Heart right ventricle (tissue), 16 donors: Measurements from ENCODE around the gene AVPR2. TPM values are rescaled to one million over a fixed set of nuclear protein-coding genes. Genes with fewer than 3 reads are reported as not detected.

Experiments
- ATAC-seq, 8 donors: fragments of 200-7000 bp; cut with Tn5 transposase; one replicate each; pipeline ENCODE4 v1.9.1; 2020; ENCODE audit warnings: mild to moderate bottlenecking in 8 of 8, moderate library complexity in 8 of 8, moderate number of reproducible peaks in 1 of 8
- DNase-seq, 2 donors: peaks; one replicate each; pipeline ENCODE4 v3.0.0-alpha.2; 2020
- H3K27ac ChIP-seq, 10 donors: fragments of 200-600 bp; sonication (generic) in 2 of 10; one replicate each; pipeline versions ENCODE4 v1.5.0 to v1.8.0; 2020 to 2022; ENCODE audit warnings: mild to moderate bottlenecking in 3 of 10
- H3K27me3 ChIP-seq, 7 donors: fragments of 200-600 bp; one replicate each; pipeline ENCODE4 v1.8.0; 2021 to 2022; ENCODE audit warnings: mild to moderate bottlenecking in 2 of 7
- H3K36me3 ChIP-seq, 9 donors: fragments of 200-600 bp; sonication (generic) in 1 of 9; one replicate each; pipeline versions ENCODE4 v1.5.0 to v1.8.0; 2020 to 2022; ENCODE audit warnings: mild to moderate bottlenecking in 2 of 9
- H3K4me1 ChIP-seq, 9 donors: fragments of 200-600 bp; sonication (generic) in 1 of 9; one replicate each; pipeline versions ENCODE4 v1.5.0 to v1.8.0; 2020 to 2022; ENCODE audit warnings: mild to moderate bottlenecking in 4 of 9
- H3K4me3 ChIP-seq, 10 donors: fragments of 200-600 bp; sonication (generic) in 2 of 10; one replicate each; pipeline versions ENCODE4 v1.5.0 to v1.8.0; 2020 to 2022; ENCODE audit warnings: mild to moderate bottlenecking in 7 of 10, moderate library complexity in 2 of 10
- H3K9me3 ChIP-seq, 11 donors: fragments of 200-600 bp in 10 of 11; sonication (generic) in 2 of 11; one replicate each; pipeline versions ENCODE4 v1.5.0 to v1.8.0; 2013 to 2022; ENCODE audit warnings: mild to moderate bottlenecking in 2 of 11, control low read depth in 1 of 11, moderate library complexity in 1 of 11
- WGBS, 2 donors: extraction: QIAGEN DNeasy Blood & Tissue Kit; methylation state at CpG; one replicate each; pipeline ENCODE4 v1.1.7; 2013; ENCODE audit warnings: inconsistent platforms in 1 of 2; 5-methylcytosine and 5-hydroxymethylcytosine counted together
- intact Hi-C, 10 donors: fragments of 100-400 bp; cut with DNase I; formaldehyde crosslinking; loops; one replicate each; pipeline versions ENCODE4 v1.11.1 to v1.14.2; 2022
- polyA plus RNA-seq, 2 donors: library from polyadenylated mRNA; stranded (reverse); fragments of 200-250 nt; gene quantifications; one replicate each; pipeline ENCODE4 v1.2.3, GENCODE V29; 2013
- total RNA-seq, 10 donors: library from RNA; stranded (reverse); fragmentation: NEBNext Ultra II Directional in 3 of 10; extraction: Animal tissue kit (Norgen Biotek cat#: 25700) in 3 of 10; gene quantifications; one replicate each; pipeline versions ENCODE4 v1.2.1 to v1.2.4, GENCODE V29; 2021 to 2023
- TF ChIP-seq, protein P1 (sequence below), 9 donors: fragments of 200-600 bp; sonication (generic) in 2 of 9; IDR thresholded peaks; one replicate each; pipeline versions ENCODE4 v1.5.0 to v1.8.0; 2021 to 2022; ENCODE audit warnings: antibody characterized with exemption in 9 of 9, mild to moderate bottlenecking in 5 of 9, moderate library complexity in 1 of 9
- donor health status: Arrhythmogenic right ventricular cardiomyopathy.
- donor health status: ischemic (EF 13 %, LVEDD 7.1; RV severe dilation, severe dysfunction).
- donor health status: healthy with polysubstance abuse.
- donor health status: DM: no; HTN: yes; CAD: no.
- donor health status: DM: no; HTN: no; CAD: no.
- donor health status: ischemic (EF 25% LVEDD 6.9; RV normal size, moderate dysfunction).
- donor health status: ischemic (EF 25% LVEDD 5.7; RV mildly dilated, moderate dysfunction).
- donor health status: healthy.
- donor health status: DM: yes; HTN: yes; CAD: no.
- donor health status: Ischemic cardiomyopathy.
- donor health status: ischemic (EF 35%, LVEDD 5.7; RV mildly dilated, moderate dysfunction).
- donor health status: nonischemic (EF 11% LVEDD 7.7; RV severe dilation, severe dysfunction).
- donor health status: DM: yes; HTN: yes; CAD: no.
- donor health status: PGD.
- donor health status: ischemic (EF 29% LVEDD 5.4; RV normal size, mild dysfunction).
- donor health status: nonischemic (EF 23%, LVEDD 6.1; RV moderate dilation, normal function).

The AVPR2 gene
- total and polyA plus RNA-seq, 12 donors = 1.4 to 8.9 (median 2.4) TPM

DNA sequence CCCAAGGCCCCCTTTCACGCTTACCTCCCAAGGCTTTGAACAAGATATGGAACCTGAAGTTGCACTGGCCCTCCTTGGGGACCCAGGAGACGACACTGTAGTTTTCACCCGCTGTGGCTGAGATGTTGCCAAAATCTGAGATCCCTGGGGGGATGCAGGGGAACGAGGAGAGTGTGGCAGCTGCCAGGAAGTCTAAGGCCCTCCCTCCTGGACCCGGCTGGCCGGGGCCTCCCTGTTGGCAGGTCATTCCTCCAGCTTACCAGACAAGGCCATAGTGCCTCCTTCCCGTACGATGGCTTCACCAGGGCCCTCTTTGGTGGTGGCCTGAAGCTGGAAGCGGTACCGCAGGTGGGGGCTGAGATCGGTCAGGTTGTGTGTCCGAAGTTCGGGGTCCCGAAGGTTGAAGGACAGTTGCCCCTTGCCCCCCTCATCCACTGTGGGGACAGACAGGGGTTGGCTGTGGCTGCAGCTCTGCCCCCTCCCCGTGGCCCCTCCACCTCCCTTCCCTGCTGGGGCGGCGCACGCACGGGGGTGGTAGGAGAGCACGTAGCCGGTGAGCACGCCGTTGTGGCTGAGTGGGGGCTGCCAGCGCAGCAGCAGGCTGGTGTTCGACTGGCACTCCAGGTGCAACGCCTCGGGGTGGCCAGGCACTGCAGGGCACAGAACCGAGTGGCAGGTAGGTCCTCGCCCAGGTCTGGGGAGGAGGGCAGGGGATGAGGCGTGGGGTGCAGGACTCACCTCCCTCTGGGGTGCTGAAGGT is 39.7 kb upstream of the AVPR2 start:
- no peaks in the 10 kb centered on the region for H3K36me3 ChIP-seq
- no peak for ATAC-seq

DNA sequence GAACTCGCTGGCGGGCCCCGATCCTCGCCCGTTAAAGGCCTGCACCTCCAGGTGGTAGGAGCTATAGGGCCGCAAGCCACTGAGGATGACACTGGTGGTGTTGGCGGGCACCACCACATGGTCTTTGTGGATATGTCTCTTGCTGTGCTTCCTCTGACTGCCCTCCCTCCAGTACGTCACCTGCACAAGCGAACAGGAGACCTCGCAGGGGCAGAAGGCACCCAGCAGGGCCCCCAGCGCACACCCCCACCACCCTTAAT is 39.2 kb upstream of the AVPR2 start:
- Histone ChIP-seq H3K36me3 (no peaks in the 10 kb centered on the region), H3K27ac (no peak overlapping the region), H3K27me3 (peaks cover 0 to 53% (median 0%) of the 10 kb centered on the region in 7 donors), H3K9me3 (no peaks in the 10 kb centered on the region), H3K4me1 (no peaks in the 10 kb centered on the region), H3K4me3 (no peak overlapping the region)
- intact Hi-C loops = no loop called here
- TF ChIP-seq, protein P1, sequence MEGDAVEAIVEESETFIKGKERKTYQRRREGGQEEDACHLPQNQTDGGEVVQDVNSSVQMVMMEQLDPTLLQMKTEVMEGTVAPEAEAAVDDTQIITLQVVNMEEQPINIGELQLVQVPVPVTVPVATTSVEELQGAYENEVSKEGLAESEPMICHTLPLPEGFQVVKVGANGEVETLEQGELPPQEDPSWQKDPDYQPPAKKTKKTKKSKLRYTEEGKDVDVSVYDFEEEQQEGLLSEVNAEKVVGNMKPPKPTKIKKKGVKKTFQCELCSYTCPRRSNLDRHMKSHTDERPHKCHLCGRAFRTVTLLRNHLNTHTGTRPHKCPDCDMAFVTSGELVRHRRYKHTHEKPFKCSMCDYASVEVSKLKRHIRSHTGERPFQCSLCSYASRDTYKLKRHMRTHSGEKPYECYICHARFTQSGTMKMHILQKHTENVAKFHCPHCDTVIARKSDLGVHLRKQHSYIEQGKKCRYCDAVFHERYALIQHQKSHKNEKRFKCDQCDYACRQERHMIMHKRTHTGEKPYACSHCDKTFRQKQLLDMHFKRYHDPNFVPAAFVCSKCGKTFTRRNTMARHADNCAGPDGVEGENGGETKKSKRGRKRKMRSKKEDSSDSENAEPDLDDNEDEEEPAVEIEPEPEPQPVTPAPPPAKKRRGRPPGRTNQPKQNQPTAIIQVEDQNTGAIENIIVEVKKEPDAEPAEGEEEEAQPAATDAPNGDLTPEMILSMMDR (IDR thresholded peaks at IDR 0.05) = no peak
- DNase-seq (no peak), ATAC-seq (no peak)
- 79 to 99% methylated on average over 6 to 11 of the region's 11 CpGs for WGBS, 2 donors

More for the DNA sequence above, 39.7 kb upstream of the AVPR2 start:
- intact Hi-C loops = no loop called here
- WGBS, 2 donors = 82 to 83% methylated on average over 18 to 30 of the region's 30 CpGs
- DNase-seq = no peak
- Histone ChIP-seq H3K27me3 (peaks cover 0 to 48% (median 0%) of the 10 kb centered on the region in 7 donors), H3K9me3 (no peaks in the 10 kb centered on the region), H3K4me1 (no peaks in the 10 kb centered on the region), H3K4me3 (no peak overlapping the region), H3K27ac (no peak overlapping the region)
- TF ChIP-seq, protein P1 (IDR thresholded peaks at IDR 0.05) = no peak

DNA sequence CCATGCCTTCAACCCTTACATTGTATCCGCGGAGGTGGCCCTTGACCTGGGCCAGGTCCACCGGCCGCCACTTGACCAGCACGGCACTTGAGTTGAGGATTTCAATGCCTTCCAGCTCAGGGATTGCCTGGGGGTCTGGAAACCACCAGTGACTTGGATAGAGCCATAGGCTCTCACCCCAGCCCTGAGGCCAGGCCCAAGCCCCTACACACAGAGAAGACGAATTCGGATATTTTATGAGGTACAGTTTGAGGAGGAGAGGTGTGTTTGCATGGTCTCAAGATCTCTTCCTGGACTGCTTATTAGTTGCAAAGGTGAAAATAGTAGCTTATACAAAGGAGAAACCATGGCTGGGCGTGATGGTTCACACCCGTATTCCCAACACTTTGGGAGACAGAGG is 38.8 kb upstream of the AVPR2 start:
- intact Hi-C loops = no loop called here
- H3K4me3 ChIP-seq = no peak overlapping the region
- no peak for DNase-seq
- WGBS, 2 donors = 94 to 96% methylated on average over 9 of the region's 9 CpGs
- no peaks in the 10 kb centered on the region for H3K36me3 ChIP-seq
- H3K27ac ChIP-seq = no peak overlapping the region
- no peaks in the 10 kb centered on the region for H3K4me1 ChIP-seq
- H3K27me3 ChIP-seq = peaks cover 0 to 58% (median 0%) of the 10 kb centered on the region in 7 donors
- TF ChIP-seq, protein P1 (IDR thresholded peaks at IDR 0.05) = no peak
- ATAC-seq = no peak
- H3K9me3 ChIP-seq = no peaks in the 10 kb centered on the region

DNA sequence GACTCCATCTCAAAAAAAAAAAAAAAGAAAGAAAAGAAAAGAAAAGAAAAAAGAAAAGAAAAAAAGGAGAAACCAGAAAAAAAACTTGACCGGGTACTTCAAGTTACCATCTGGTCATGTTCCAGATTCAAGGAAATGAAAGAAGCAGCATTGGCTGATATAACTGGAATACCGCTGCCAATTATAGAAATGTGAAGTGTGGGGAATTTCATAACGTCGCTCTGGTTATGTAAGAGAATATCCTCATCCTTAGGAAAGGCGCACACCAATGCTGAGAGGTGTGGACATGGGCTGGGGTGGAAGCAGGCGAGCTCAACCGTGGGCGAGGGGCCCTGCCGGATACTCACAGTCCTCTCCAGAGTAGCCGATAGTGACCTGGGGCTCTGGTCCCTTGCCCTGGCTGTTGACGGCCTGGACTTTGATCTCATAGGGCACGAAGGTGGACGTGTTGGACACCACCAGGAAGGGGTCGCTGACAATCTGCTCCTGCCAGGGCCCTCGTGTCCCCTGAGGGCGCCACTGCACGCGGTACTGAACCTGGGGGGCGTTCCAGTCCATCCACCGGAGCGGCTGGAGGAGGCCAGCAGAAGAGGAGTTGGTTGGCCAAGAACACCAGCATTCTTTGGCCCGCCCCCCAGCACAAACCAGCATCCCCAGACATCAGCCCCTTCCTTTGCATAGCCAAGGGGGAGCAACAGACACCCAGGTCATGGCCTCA is 38.0 kb upstream of the AVPR2 start:
- intact Hi-C loops = no loop called here
- H3K27ac ChIP-seq = no peak overlapping the region
- DNase-seq (no peak), ATAC-seq (no peak)
- H3K27me3 ChIP-seq = peaks cover 0 to 65% (median 0%) of the 10 kb centered on the region in 7 donors
- no peak overlapping the region for H3K4me3 ChIP-seq
- TF ChIP-seq, protein P1 (IDR thresholded peaks at IDR 0.05) = no peak
- WGBS, 2 donors = 81 to 82% methylated on average over 16 to 22 of the region's 22 CpGs
- H3K9me3 ChIP-seq = no peaks in the 10 kb centered on the region
- H3K36me3 ChIP-seq = no peaks in the 10 kb centered on the region
- H3K4me1 ChIP-seq = no peaks in the 10 kb centered on the region
